Stimulated activated CD4-positive, alpha-beta T cell treated with anti-CD3 and anti-CD28 coated beads, Interleukin-1b, Interleukin-23, amount 100 ng/mL, for 4 hours (primary cell): Measurements from ENCODE around the gene ATP11C.

Experiments used
- DNase-seq, 2 donors: peaks; one replicate each; pipeline ENCODE4 v3.0.0-alpha.2; 2020; ENCODE audit warnings: low read depth in 2 of 2

The ATP11C gene

DNA sequence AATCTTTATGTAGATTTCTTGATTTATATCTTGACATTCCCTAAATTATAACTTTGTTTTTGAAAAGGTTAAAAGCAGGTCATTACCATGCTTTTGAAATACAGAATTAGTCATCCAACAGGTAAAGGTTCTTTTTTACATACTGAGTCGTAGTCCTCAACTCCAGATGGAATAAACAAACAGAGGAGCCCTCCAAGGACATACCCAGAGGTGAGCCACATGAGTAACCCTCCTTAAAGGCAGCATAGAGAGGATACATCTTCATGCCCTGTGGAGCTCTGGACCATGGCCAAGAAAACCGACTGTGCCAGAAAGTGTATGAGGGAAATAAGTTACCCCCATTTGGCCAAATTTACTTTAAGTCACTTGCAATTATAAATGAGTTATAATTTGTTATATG is 129.6 kb downstream of the ATP11C start:
- DNase-seq, result no peak

DNA sequence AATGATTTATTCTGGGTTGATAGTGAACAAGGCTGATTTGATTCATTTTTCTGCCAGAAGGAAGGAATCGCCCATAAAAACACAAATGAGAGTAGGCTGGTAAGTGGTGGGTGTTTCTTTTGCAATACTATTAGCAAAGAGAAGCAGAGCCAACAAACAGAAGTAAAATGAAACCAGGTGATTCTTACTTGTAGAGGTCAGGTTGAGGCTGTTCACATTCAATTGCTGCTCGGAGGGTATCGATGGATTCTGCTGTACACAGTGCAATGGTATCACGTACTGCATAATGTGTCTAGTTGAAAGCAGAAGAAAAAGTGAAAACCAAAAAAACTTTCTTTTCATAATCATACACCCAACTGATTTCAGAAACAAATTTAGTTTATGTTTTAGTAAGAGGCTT is 130.8 kb downstream of the ATP11C start:
- no peak for DNase-seq

GRCh38 chrX:139801397-139801813 is 131.4 kb downstream of the ATP11C start:
- no peak for DNase-seq

DNA sequence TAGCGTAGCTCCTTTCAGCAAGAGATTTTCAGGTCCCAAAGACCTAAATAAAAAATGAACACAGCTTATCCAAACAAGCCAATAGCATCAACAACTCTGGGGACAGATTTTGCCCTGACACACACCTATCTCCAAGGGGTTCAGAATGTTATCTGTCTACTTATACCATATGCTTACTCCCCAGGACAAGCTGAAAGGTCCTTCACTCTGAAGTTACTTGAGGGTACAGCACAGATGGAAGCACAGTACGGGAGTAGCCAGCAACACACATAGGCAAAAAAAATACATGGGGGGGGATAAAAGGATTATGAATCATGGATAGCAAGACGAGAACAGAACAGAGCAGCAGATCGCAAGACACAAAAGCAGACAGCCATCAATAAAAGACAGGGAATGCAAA is 134.2 kb downstream of the ATP11C start:
- DNase-seq, result no peak

GRCh38 chrX:139795196-139795595 is 137.7 kb downstream of the ATP11C start:
- no peak for DNase-seq

DNA sequence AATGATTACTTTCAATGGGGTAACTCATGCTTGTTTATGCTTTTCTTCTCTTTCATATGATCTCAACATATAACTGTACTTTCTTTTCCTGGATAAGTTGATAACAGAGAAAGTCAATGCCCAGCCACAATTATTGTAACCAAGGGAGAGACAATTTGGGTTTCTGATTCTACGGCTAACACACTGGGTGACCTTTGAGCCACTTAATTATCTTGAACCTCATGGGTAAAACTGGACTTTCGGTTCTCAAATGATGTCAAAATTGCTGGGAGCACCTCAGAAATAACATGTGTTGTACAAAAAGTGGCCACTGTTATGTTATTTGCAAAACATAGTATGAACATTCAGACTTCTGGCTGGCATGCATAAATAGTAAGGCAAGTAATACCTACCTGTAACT is 145.3 kb downstream of the ATP11C start:
- no peak for DNase-seq

DNA sequence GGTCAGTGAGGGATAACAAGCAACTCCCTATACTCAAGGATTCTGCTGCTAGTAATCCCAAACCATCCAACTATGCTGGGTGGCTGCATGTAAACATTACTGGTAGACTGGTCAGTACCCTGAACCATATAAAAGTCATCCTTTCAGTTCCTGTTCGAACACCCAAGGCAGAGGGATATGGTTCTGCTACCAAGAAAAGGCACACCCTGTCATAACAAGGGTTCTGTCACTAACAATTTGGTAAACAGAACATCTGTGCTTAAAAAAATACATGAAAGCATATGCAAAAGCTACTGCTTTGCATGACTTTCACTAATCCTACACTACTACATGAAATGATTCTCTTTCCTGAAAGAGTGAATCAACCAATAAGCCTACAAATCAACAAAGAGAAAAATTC is 148.0 kb downstream of the ATP11C start:
- no peak for DNase-seq

DNA sequence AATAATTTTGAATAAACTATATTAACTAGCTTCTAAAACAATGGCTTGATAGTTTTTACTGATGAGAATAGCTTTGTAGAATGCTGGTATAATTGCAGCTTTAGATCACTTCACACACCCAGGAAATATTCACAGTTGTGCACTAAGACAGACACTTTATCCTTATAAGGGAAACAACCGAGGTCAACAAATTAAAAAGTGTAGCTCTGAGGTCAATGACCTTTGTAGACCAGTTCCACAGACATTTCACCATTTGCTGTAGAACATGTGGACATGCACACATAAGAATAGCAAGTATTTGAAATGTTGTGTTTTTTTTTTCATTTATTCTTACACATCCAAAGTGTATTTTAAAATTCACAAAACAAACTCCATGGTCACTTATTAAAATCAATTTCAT is 148.9 kb downstream of the ATP11C start:
- DNase-seq, result no peak

DNA sequence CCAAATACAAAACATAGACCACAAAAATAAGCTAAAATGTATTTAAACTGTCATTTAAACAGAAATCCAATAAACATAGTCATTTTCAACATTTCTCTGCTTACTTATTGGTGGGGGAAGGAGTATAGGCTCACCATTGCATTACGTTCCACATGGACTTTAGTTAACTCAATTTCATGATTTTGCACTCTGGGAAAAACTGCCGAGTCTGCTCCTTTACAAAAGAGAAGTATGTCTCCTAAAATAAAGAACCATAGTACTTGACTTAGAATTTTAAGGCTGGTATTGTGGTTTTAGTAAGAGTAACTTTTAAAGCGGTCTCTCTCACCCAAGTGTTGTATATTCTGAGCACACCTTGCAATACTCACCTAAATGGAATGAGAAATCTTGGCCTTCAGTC is 149.8 kb downstream of the ATP11C start:
- no peak for DNase-seq

DNA sequence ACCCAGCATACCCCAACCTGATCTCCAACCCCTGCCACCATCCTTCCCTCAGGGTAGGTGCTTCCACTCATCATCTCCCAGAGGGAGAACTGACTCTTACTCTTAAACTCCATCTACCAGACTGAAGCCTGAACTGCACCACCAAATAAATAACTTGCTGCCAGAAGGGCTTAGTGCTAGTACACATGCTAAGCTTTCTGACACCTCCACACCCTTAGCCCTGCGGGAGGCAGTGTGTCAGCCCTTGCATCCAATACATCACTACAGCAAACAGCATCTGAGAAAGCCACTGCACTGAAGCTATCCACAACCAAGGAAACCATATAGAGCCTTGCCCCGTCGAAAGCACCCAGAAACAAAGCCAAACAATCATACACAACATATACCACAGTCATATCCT is 156.3 kb downstream of the ATP11C start:
- no peak for DNase-seq

- no peak for DNase-seq
Observed at GRCh38 chrX:139770366-139770765, 162.5 kb downstream of the ATP11C start.

- DNase-seq, result no peak
Observed at GRCh38 chrX:139766545-139766983, 166.3 kb downstream of the ATP11C start.

DNA sequence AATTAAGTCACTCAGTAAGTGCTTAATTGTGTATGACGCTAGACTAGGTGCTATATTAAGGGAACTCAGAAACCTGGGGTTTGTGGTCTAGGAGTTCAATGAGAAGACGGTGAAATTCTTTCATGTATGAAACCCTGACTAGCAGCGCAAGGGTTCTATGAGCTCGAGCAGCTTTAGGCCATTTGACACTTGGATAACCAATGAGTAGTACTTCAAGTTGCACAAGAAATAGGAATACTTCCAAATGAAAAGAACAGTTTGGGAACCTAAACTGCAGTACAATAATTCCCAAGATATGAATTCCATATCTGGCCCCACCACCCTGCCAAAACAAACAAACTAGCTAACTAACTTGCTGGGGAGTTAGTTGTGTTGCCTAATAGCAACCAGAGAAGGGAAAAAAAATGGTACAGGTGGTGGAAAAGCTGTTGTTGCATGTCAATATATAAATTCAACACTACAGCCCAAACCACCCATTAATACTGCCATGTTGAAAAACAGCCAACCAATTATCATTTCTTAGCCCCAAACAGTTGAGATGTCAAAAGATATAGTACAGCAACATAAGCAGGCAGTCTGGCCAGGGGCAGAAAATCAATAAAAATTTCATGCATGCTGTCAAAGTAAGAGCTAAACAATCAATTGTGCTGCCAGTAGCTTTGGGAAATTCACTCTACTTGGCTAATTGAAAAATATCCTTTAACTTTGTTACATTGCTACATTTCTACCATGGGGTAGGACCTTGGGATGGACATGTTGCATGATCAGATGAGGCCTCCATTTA is 170.3 kb downstream of the ATP11C start:
- no peak for DNase-seq

DNA sequence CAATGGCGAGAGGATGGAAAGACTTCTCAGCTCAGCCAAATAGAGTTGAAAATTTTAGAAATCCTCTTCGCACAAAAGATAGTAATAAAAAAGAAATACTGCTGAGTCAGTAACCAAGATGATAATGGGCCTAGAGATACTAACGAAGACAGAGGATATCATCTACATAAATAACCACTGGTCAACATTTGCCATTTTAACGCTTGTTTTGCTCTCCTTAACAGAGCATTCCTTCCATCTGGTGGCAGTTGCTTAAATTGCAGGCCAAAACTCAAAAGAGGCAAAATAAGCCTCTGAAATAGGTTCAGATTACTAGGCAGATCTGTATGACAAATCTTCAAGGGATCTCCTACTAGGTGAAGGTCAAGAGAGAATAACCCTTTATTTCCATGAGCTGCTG is 173.2 kb downstream of the ATP11C start:
- DNase-seq, result no peak

DNA sequence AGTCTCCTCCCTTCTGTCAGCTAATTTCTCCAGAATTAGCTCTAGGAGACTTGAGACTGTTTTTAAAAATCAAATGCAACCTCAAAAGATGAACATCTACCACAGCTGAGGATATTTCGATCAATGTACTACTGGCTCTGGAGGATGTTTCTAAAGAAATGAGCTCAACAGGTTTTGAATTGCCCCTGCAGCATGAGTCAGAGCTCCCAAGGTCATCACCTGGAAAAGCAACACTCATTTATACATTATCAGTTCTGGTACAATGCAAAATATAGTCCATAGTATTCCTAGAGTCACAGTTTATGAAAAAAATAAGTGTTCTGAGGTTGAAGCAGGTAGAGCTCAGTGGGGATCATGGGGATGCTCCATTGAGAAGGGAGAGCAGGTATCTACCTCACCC is 174.0 kb downstream of the ATP11C start:
- DNase-seq, result no peak

GRCh38 chrX:139758250-139758649 is 174.6 kb downstream of the ATP11C start:
- no peak for DNase-seq

GRCh38 chrX:139751053-139751452 is 181.8 kb downstream of the ATP11C start:
- DNase-seq, result no peak

DNA sequence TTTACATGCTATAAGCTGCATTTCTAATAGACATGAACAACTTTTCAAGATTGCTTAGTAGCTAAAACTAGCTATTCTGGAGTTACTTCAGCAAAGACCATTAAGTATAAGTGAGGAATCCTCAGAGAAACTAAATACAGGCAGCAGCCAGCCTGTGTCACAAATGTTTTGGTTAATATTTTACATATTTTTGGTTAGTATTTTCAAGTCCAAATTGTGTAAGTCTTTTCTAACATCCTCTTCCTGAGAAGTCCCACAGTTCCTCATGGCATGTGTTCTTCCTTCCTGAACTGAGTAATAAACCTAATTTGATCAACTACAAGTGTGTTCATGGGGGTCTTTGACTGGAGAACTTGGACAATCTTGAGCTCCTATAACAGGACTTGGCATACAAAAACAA is 182.5 kb downstream of the ATP11C start:
- no peak for DNase-seq

- DNase-seq, result no peak
Observed at GRCh38 chrX:139739138-139739537, 193.7 kb downstream of the ATP11C start.

GRCh38 chrX:139738581-139738980 is 194.3 kb downstream of the ATP11C start:
- DNase-seq, result no peak

- DNase-seq, result no peak
Observed at GRCh38 chrX:139736151-139736550, 196.7 kb downstream of the ATP11C start.

DNA sequence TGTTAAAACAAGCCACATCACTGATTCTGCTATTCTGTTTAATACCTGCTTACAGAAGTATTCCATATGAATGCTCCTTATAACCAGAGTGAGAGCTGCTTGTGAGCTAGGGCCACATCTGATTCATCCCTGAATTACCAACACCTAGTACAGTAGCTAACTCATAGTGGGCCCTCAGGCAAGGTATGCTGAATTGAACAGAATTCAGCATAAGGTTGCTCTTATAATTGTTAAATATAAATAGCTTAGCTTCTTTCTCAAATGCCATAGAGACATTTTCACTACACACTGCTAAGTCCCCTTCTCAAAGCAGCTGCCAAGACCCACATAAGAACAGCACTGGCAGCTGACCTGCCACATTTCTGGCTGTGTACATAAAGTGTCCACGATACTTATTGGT is 197.9 kb downstream of the ATP11C start:
- DNase-seq, result no peak

DNA sequence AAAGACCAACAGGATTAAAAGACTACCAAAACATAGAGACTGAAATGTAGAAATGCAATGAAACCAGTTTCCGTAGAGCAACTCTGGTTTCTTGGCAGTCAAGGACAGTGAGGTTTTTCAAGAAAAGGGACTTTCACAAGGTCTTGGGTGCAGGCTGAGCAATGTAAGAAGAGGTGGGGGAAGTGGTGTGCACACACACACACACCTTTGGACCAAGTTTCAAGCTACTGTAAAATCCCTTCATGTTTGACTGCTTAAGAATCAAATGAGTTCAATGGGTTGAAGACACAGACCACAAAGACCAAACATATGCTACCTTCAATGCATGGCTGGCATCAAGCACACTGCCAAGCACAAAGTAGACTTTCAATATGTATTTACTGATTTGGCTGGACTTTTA is 207.1 kb downstream of the ATP11C start:
- DNase-seq, result no peak

GRCh38 chrX:139724626-139725025 is 208.2 kb downstream of the ATP11C start:
- no peak for DNase-seq
